CD4-positive, alpha-beta T cell treated with Interleukin-15 for 4 hours (primary cell): Measurements from ENCODE around the gene SLC9A3.
"Not testable (repeated sequence)": the region's sequence is repeated elsewhere in the genome, so short reads cannot be mapped to it uniquely, and the experiment has no call there.

ENCODE experiments used
- DNase-seq: peaks from one replicate; pipeline ENCODE4 v3.0.0-alpha.2; 2020; ENCODE audit warnings: low spot score

The SLC9A3 gene

GRCh38 chr5:488744-489688 lies 35.2 kb downstream of the SLC9A3 start:
- DNase-seq: no peak

- no peak for DNase-seq
Measured at GRCh38 chr5:488241-488640, 36.0 kb downstream of the SLC9A3 start.

GRCh38 chr5:486597-486996 lies 37.7 kb downstream of the SLC9A3 start:
- DNase-seq: not testable (repeated sequence)

GRCh38 chr5:485946-486491 lies 38.2 kb downstream of the SLC9A3 start:
- no peak for DNase-seq

- DNase-seq: no peak
Measured at GRCh38 chr5:485113-485945, 38.9 kb downstream of the SLC9A3 start.

- DNase-seq: no peak
Measured at GRCh38 chr5:484556-484955, 39.7 kb downstream of the SLC9A3 start.

- no peak for DNase-seq
Measured at GRCh38 chr5:483434-484140, 40.7 kb downstream of the SLC9A3 start.

GRCh38 chr5:483011-483410 lies 41.2 kb downstream of the SLC9A3 start:
- DNase-seq: no peak

- DNase-seq: no peak
Measured at GRCh38 chr5:482506-482905, 41.7 kb downstream of the SLC9A3 start.

GRCh38 chr5:482021-482420 lies 42.2 kb downstream of the SLC9A3 start:
- DNase-seq: no peak

- no peak for DNase-seq
Measured at GRCh38 chr5:481347-481746, 42.9 kb downstream of the SLC9A3 start.

- no peak for DNase-seq
Measured at GRCh38 chr5:479566-480319, 44.5 kb downstream of the SLC9A3 start.

- no peak for DNase-seq
Measured at GRCh38 chr5:478982-479535, 45.2 kb downstream of the SLC9A3 start.

GRCh38 chr5:478369-478981 lies 45.8 kb downstream of the SLC9A3 start:
- DNase-seq: no peak

- DNase-seq: no peak
Measured at GRCh38 chr5:477871-478270, 46.4 kb downstream of the SLC9A3 start.

GRCh38 chr5:477247-477646 lies 47.0 kb downstream of the SLC9A3 start:
- no peak for DNase-seq

GRCh38 chr5:476814-477175 lies 47.5 kb downstream of the SLC9A3 start:
- no peak for DNase-seq

- no peak for DNase-seq
Measured at GRCh38 chr5:476102-476813, 48.0 kb downstream of the SLC9A3 start.

GRCh38 chr5:475704-476101 lies 48.5 kb downstream of the SLC9A3 start:
- DNase-seq: no peak
